Panc1 (cell line): ENCODE measurements around the gene PSMD13. TPM values are rescaled to one million over a fixed set of nuclear protein-coding genes. Genes with fewer than 3 reads are reported as not detected.

Source experiments
- ATAC-seq: fragments of 200-7000 bp; cut with Tn5 transposase; 2 replicates; pipeline ENCODE4 v1.9.1; 2020; ENCODE audit warnings: mild to moderate bottlenecking, moderate library complexity
- BruUV-seq: library from RNA; stranded (reverse); fragments of 400-500 nt; replicated peaks from 2 replicates; lab custom pipeline; 2021; lab: Mats Ljungman, UMichigan
- CTCF ChIA-PET: fragments of 300-600 bp; sonication (Branson Sonifier 250); formaldehyde crosslinking; loops from one replicate; lab custom pipeline; 2022; ENCODE audit warnings: antibody characterized with exemption; lab: Charles Lee
- POLR2A ChIA-PET: fragments of 300-600 bp; sonication (Branson Sonifier 250); formaldehyde crosslinking; loops from one replicate; lab custom pipeline; 2022; ENCODE audit warnings: antibody characterized with exemption; lab: Charles Lee
- DNase-seq: peaks from one replicate; pipeline ENCODE4 v3.0.0-alpha.2; 2010; ENCODE audit warnings: low read depth, low spot score
- H3K27ac ChIP-seq: 2 replicates; pipeline ENCODE4 v1.5.1; 2011; ENCODE audit warnings: mild to moderate bottlenecking, low read length, inconsistent platforms
- H3K27me3 ChIP-seq: fragments of 200-500 bp; sonication (Bioruptor generic); 2 replicates; pipeline ENCODE4 v1.6.0; 2014; ENCODE audit warnings: low read length, inconsistent platforms; ENCODE audit not compliant: control insufficient read depth, insufficient read depth
- H3K36me3 ChIP-seq: fragments of 200-500 bp; sonication (Bioruptor generic); 2 replicates; pipeline ENCODE4 v1.5.1; 2014; ENCODE audit warnings: inconsistent platforms, mild to moderate bottlenecking, low read length, moderate library complexity; ENCODE audit not compliant: control insufficient read depth, insufficient read depth
- H3K4me1 ChIP-seq: 2 replicates; pipeline ENCODE4 v1.5.1; 2011; ENCODE audit warnings: inconsistent platforms, mild to moderate bottlenecking, low read length, moderate library complexity; ENCODE audit not compliant: control insufficient read depth, insufficient read depth
- H3K4me3 ChIP-seq, 2 experiments: 2 replicates each; pipeline ENCODE4 v1.5.1; 2011 to 2012; ENCODE audit warnings: low read depth in 2 of 2, low read length in 2 of 2, mild to moderate bottlenecking in 2 of 2, inconsistent platforms in 1 of 2, moderate library complexity in 1 of 2
- H3K9me3 ChIP-seq: fragments of 200-500 bp; sonication (Bioruptor generic); 2 replicates; pipeline ENCODE4 v1.5.1; 2014; ENCODE audit warnings: low read depth, mild to moderate bottlenecking, inconsistent platforms, low read length, moderate library complexity; ENCODE audit not compliant: control insufficient read depth, insufficient read depth
- POLR2AphosphoS5 ChIP-seq: IDR thresholded peaks from 2 replicates; pipeline ENCODE4 v1.6.1; 2012; ENCODE audit warnings: mild to moderate bottlenecking, low read depth, low read length, moderate library complexity
- SIN3A ChIP-seq: IDR thresholded peaks from 2 replicates; pipeline ENCODE4 v1.6.1; 2012; ENCODE audit warnings: low read depth, mild to moderate bottlenecking, low read length, moderate library complexity, borderline replicate concordance; ENCODE audit not compliant: insufficient read depth
- TCF7L2 ChIP-seq: IDR thresholded peaks from 2 replicates; pipeline ENCODE4 v1.6.1; 2011; ENCODE audit warnings: mild to moderate bottlenecking, low read depth, low read length, inconsistent platforms
- in situ Hi-C: cut with HindIII; loops from 2 replicates; pipeline ENCODE4 v1.10.0; 2016; ENCODE audit warnings: low sequenced_read_pairs, low pct_unique_long_range_greater_than_20kb
- intact Hi-C: fragments of 100-400 bp; cut with micrococcal nuclease; formaldehyde crosslinking; loops from one replicate; pipeline ENCODE4 v1.10.0; 2022; ENCODE audit not compliant: unreplicated experiment
- total RNA-seq: library from RNA; stranded (reverse); gene quantifications from one replicate; pipeline ENCODE4 v1.2.1, GENCODE V29; 2021; ENCODE audit not compliant: unreplicated experiment
- TF ChIP-seq, protein P1 (sequence below): fragments of 450-650 bp; IDR thresholded peaks from 2 replicates; pipeline ENCODE4 v1.5.1; 2017; ENCODE audit warnings: mild to moderate bottlenecking
- TF ChIP-seq, protein P2 (sequence below), 2 experiments: IDR thresholded peaks; 2 replicates each; pipeline ENCODE4 v1.6.1; 2011 to 2012; ENCODE audit warnings: low read depth in 2 of 2, control low read depth in 1 of 2, low read length in 1 of 2, mild to moderate bottlenecking in 1 of 2, moderate library complexity in 1 of 2; ENCODE audit not compliant: insufficient read depth in 1 of 2

Gene PSMD13
- total RNA-seq, 1 experiment from 2014 or later = 271 TPM

- ChIA-PET CTCF (interaction anchor here (0.6 kb wide), 1 partner anchor 46 kb away, joined by 4 read pairs; no protein-coding TSS in a partner anchor), POLR2A (no interaction called here)
- H3K9me3 ChIP-seq = no peaks in the 10 kb centered on the region
- no peaks in the 10 kb centered on the region for H3K27me3 ChIP-seq
- H3K4me1 ChIP-seq = no peaks in the 10 kb centered on the region
- BruUV-seq = no TSS peak
- peaks cover 13% of the 10 kb centered on the region for H3K36me3 ChIP-seq
- intact Hi-C loops (no loop called here), in situ Hi-C loops (no loop called here)
- ATAC-seq = no peak
- TF ChIP-seq POLR2AphosphoS5 (no peak), SIN3A (no peak), TCF7L2 (no peak)
- TF ChIP-seq, protein P1, sequence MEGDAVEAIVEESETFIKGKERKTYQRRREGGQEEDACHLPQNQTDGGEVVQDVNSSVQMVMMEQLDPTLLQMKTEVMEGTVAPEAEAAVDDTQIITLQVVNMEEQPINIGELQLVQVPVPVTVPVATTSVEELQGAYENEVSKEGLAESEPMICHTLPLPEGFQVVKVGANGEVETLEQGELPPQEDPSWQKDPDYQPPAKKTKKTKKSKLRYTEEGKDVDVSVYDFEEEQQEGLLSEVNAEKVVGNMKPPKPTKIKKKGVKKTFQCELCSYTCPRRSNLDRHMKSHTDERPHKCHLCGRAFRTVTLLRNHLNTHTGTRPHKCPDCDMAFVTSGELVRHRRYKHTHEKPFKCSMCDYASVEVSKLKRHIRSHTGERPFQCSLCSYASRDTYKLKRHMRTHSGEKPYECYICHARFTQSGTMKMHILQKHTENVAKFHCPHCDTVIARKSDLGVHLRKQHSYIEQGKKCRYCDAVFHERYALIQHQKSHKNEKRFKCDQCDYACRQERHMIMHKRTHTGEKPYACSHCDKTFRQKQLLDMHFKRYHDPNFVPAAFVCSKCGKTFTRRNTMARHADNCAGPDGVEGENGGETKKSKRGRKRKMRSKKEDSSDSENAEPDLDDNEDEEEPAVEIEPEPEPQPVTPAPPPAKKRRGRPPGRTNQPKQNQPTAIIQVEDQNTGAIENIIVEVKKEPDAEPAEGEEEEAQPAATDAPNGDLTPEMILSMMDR = no peak
- TF ChIP-seq, protein P2, sequence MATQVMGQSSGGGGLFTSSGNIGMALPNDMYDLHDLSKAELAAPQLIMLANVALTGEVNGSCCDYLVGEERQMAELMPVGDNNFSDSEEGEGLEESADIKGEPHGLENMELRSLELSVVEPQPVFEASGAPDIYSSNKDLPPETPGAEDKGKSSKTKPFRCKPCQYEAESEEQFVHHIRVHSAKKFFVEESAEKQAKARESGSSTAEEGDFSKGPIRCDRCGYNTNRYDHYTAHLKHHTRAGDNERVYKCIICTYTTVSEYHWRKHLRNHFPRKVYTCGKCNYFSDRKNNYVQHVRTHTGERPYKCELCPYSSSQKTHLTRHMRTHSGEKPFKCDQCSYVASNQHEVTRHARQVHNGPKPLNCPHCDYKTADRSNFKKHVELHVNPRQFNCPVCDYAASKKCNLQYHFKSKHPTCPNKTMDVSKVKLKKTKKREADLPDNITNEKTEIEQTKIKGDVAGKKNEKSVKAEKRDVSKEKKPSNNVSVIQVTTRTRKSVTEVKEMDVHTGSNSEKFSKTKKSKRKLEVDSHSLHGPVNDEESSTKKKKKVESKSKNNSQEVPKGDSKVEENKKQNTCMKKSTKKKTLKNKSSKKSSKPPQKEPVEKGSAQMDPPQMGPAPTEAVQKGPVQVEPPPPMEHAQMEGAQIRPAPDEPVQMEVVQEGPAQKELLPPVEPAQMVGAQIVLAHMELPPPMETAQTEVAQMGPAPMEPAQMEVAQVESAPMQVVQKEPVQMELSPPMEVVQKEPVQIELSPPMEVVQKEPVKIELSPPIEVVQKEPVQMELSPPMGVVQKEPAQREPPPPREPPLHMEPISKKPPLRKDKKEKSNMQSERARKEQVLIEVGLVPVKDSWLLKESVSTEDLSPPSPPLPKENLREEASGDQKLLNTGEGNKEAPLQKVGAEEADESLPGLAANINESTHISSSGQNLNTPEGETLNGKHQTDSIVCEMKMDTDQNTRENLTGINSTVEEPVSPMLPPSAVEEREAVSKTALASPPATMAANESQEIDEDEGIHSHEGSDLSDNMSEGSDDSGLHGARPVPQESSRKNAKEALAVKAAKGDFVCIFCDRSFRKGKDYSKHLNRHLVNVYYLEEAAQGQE (IDR thresholded peaks at IDR 0.05; ENCODE audit: insufficient read depth in 1 of 2, low read depth in 2 of 2, low read length in 1 of 2) = no peak
- DNase-seq = no peak
- H3K27ac ChIP-seq = no peak overlapping the region
- no peak overlapping the region for H3K4me3 ChIP-seq
Measured at GRCh38 chr11:255816-256215, 19.0 kb downstream of the PSMD13 start.

DNA sequence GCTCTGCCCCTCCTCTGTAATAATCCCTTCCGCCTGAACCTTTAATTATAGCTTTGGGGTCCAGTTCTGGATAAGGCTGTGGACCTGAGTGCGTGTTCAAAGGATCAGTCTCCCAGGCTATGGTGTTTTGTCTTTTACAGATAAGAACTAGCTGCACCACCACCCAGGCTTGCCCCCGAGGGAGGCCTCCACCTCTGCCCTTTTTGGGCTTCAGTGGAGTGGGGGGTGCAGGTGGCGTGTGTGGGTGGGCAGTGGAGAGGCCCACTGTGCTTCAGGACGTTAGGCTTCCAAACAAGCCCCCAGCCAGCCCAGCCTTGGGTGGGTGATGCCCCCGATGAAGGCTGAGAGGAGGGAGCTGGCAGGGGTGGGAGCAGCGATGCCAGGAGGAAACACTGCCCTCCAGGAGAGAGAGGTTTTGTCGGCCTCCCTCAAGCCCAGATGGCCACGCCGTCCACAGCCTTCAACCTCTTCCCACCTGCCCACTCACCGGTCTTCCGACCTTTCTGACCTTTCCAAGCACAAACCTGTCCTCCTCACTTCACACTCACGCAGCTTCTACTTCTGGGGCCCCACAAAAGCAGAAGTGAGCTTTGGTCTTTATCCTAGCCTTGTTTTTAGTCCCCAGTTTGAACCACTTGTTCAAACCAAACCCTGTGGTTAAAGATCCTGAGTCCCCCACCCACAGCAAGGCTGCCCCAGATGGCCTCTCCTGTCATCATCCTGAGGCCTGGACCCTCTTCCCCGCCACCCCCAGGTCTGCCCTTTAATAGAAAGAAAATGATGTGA, 20.4 kb downstream of the PSMD13 start:
- no peak for TF ChIP-seq SIN3A
- TF ChIP-seq, protein P2 (IDR thresholded peaks at IDR 0.05; ENCODE audit: insufficient read depth in 1 of 2, low read depth in 2 of 2, low read length in 1 of 2) = no peak
- no peak for TF ChIP-seq TCF7L2
- TF ChIP-seq, protein P1 = no peak
- no peak for TF ChIP-seq POLR2AphosphoS5
- intact Hi-C loops = no loop called here
- no peak overlapping the region for H3K27ac ChIP-seq
- ATAC-seq = no peak
- ChIA-PET POLR2A (no interaction called here), CTCF (no interaction called here)
- H3K36me3 ChIP-seq = peaks cover 2% of the 10 kb centered on the region; the same call in 1 of the 2 replicates
- H3K4me1 ChIP-seq = no peaks in the 10 kb centered on the region
- no peaks in the 10 kb centered on the region for H3K9me3 ChIP-seq
- H3K4me3 ChIP-seq = no peak overlapping the region
- no TSS peak for BruUV-seq
- in situ Hi-C loops = no loop called here
- DNase-seq = no peak
- H3K27me3 ChIP-seq = no peaks in the 10 kb centered on the region
